ENCODE measurements around the gene TREML2.

- TF ChIP-seq POLR2AphosphoS5 (IDR thresholded peaks at IDR 0.05) = no peak
- TF ChIP-seq, protein P1, sequence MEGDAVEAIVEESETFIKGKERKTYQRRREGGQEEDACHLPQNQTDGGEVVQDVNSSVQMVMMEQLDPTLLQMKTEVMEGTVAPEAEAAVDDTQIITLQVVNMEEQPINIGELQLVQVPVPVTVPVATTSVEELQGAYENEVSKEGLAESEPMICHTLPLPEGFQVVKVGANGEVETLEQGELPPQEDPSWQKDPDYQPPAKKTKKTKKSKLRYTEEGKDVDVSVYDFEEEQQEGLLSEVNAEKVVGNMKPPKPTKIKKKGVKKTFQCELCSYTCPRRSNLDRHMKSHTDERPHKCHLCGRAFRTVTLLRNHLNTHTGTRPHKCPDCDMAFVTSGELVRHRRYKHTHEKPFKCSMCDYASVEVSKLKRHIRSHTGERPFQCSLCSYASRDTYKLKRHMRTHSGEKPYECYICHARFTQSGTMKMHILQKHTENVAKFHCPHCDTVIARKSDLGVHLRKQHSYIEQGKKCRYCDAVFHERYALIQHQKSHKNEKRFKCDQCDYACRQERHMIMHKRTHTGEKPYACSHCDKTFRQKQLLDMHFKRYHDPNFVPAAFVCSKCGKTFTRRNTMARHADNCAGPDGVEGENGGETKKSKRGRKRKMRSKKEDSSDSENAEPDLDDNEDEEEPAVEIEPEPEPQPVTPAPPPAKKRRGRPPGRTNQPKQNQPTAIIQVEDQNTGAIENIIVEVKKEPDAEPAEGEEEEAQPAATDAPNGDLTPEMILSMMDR (IDR thresholded peaks at IDR 0.05) = no peak
- TF ChIP-seq POLR2A (IDR thresholded peaks at IDR 0.05) = no peak
Measured at GRCh38 chr6:41209547-41210320, 8.8 kb upstream of the TREML2 start.
